H1 (cell line): Measurements from ENCODE around the gene YIPF1. TPM values are rescaled to one million over a fixed set of nuclear protein-coding genes. Genes with fewer than 3 reads are reported as not detected.

ENCODE experiments used
- CTCF ChIA-PET: fragments of 300-600 bp; sonication (Branson Sonifier 250); formaldehyde crosslinking; loops from one replicate; lab custom pipeline; 2021; ENCODE audit not compliant: partially characterized antibody; lab: Charles Lee
- POLR2A ChIA-PET: fragments of 300-600 bp; sonication (Branson Sonifier 250); formaldehyde crosslinking; loops from one replicate; lab custom pipeline; 2021; ENCODE audit warnings: inconsistent platforms; ENCODE audit not compliant: partially characterized antibody; lab: Charles Lee
- DNase-seq, 2 experiments: peaks; one replicate each; pipeline versions ENCODE4 v3.0.0 to v3.0.0-alpha.2; 2010 to 2022; ENCODE audit warnings: low spot score in 2 of 2, low read depth in 1 of 2, mixed read lengths in 1 of 2
- FAIRE-seq: peaks from 2 replicates; lab custom pipeline; 2011; peaks lifted over from hg19 to GRCh38; lab: Jason Lieb, UNC
- H2AFZ ChIP-seq: 2 replicates; pipeline ENCODE4 v1.8.1; 2012; ENCODE audit warnings: low read length, inconsistent platforms
- H2AK5ac ChIP-seq: 2 replicates; pipeline ENCODE4 v1.6.1; 2013; ENCODE audit warnings: low read depth, low read length
- H2BK120ac ChIP-seq: replicated peaks from 2 replicates; pipeline ENCODE3; 2013; ENCODE audit warnings: low read depth, low read length, inconsistent platforms
- H2BK12ac ChIP-seq: 2 replicates; pipeline ENCODE4 v1.6.1; 2013; ENCODE audit warnings: low read depth, low read length
- H2BK15ac ChIP-seq: 2 replicates; pipeline ENCODE4 v1.6.1; 2013; ENCODE audit warnings: low read length
- H2BK20ac ChIP-seq: 2 replicates; pipeline ENCODE4 v1.6.1; 2013; ENCODE audit warnings: low read length
- H2BK5ac ChIP-seq: 2 replicates; pipeline ENCODE4 v1.6.1; 2013; ENCODE audit warnings: low read depth, low read length
- H3K14ac ChIP-seq: 2 replicates; pipeline ENCODE4 v1.6.1; 2013; ENCODE audit warnings: inconsistent platforms; ENCODE audit not compliant: insufficient read length
- H3K18ac ChIP-seq: 2 replicates; pipeline ENCODE4 v1.6.1; 2013; ENCODE audit warnings: low read length; ENCODE audit errors: extremely low read depth
- H3K23ac ChIP-seq: 2 replicates; pipeline ENCODE4 v1.6.1; 2013; ENCODE audit warnings: inconsistent platforms; ENCODE audit not compliant: insufficient read length
- H3K23me2 ChIP-seq: 2 replicates; pipeline ENCODE4 v1.6.1; 2013; ENCODE audit warnings: low read depth, low read length
- H3K27ac ChIP-seq: 2 replicates; pipeline ENCODE4 v1.6.1; 2011; ENCODE audit warnings: low read depth, low read length, inconsistent platforms
- H3K27me3 ChIP-seq, 4 experiments: replicated peaks in 1 of 4; 1 replicate in 1 of 4; 2 replicates in 3 of 4; pipeline versions ENCODE4 v1.6.1 to v1.8.1; 2011 to 2013; ENCODE audit warnings: low read length in 3 of 4, mild to moderate bottlenecking in 3 of 4, inconsistent platforms in 2 of 4, mixed read lengths in 2 of 4, moderate library complexity in 1 of 4; ENCODE audit not compliant: control insufficient read depth in 3 of 4, insufficient read depth in 3 of 4; ENCODE audit errors: extremely low read depth in 1 of 4
- H3K36me3 ChIP-seq, 4 experiments: 2 replicates each; pipeline versions ENCODE4 v1.6.1 to v1.8.1; 2011 to 2013; ENCODE audit warnings: mild to moderate bottlenecking in 4 of 4, low read length in 3 of 4, moderate library complexity in 2 of 4, control low read depth in 1 of 4, inconsistent platforms in 1 of 4; ENCODE audit not compliant: insufficient read depth in 4 of 4, control insufficient read depth in 2 of 4
- H3K4ac ChIP-seq: replicated peaks from 2 replicates; pipeline ENCODE3; 2013; ENCODE audit warnings: low read length, low read depth, mixed read lengths, inconsistent platforms; ENCODE audit not compliant: insufficient read length
- H3K4me1 ChIP-seq, 4 experiments: replicated peaks in 1 of 4; 1 replicate in 1 of 4; 2 replicates in 3 of 4; pipeline versions ENCODE4 v1.6.1 to v1.8.1; 2011 to 2013; ENCODE audit warnings: low read length in 3 of 4, inconsistent platforms in 2 of 4, mixed read lengths in 1 of 4; ENCODE audit not compliant: insufficient read depth in 4 of 4, control insufficient read depth in 3 of 4
- H3K4me2 ChIP-seq, 2 experiments: 2 replicates each; pipeline versions ENCODE4 v1.6.1 to v1.8.1; 2011 to 2013; ENCODE audit warnings: low read depth in 2 of 2, low read length in 2 of 2, control low read depth in 1 of 2, inconsistent platforms in 1 of 2, mild to moderate bottlenecking in 1 of 2; ENCODE audit not compliant: insufficient read depth in 1 of 2
- H3K4me3 ChIP-seq, 4 experiments: fragments of 200-600, 300-600 bp in 1 of 4; sonication (generic), shearing (Covaris generic), sonication (Bioruptor Twin) in 1 of 4; 2 replicates each; pipeline versions ENCODE4 v1.5.1 to v1.8.1; 2011 to 2016; ENCODE audit warnings: low read length in 4 of 4, low read depth in 3 of 4, control low read depth in 2 of 4, inconsistent platforms in 2 of 4, mild to moderate bottlenecking in 2 of 4, mixed read lengths in 1 of 4, moderate library complexity in 1 of 4; ENCODE audit not compliant: insufficient read depth in 2 of 4; ENCODE audit errors: extremely low read depth in 1 of 4
- H3K56ac ChIP-seq: replicated peaks from 2 replicates; pipeline ENCODE3; 2013; ENCODE audit warnings: low read depth, mild to moderate bottlenecking, mixed read lengths, low read length, inconsistent platforms; ENCODE audit not compliant: insufficient read length
- H3K79me1 ChIP-seq: 2 replicates; pipeline ENCODE4 v1.6.1; 2013; ENCODE audit warnings: low read depth, low read length, control low read depth
- H3K79me2 ChIP-seq, 2 experiments: 2 replicates each; pipeline versions ENCODE4 v1.6.1 to v1.8.1; 2012 to 2013; ENCODE audit warnings: low read length in 2 of 2, mild to moderate bottlenecking in 2 of 2, inconsistent platforms in 1 of 2; ENCODE audit not compliant: insufficient read depth in 2 of 2, control insufficient read depth in 1 of 2
- H3K9ac ChIP-seq, 4 experiments: replicated peaks in 1 of 4; 1 replicate in 1 of 4; 2 replicates in 3 of 4; pipeline versions ENCODE4 v1.6.1 to v1.8.1; 2011 to 2013; ENCODE audit warnings: low read depth in 3 of 4, low read length in 3 of 4, control low read depth in 2 of 4, mild to moderate bottlenecking in 2 of 4, moderate library complexity in 2 of 4, inconsistent platforms in 1 of 4; ENCODE audit errors: extremely low read depth in 1 of 4
- H3K9me3 ChIP-seq, 2 experiments: 2 replicates each; pipeline versions ENCODE4 v1.6.1 to v1.8.1; 2012 to 2013; ENCODE audit warnings: mild to moderate bottlenecking in 2 of 2, moderate library complexity in 2 of 2, control low read depth in 1 of 2, inconsistent platforms in 1 of 2, low read depth in 1 of 2, low read length in 1 of 2, mixed read lengths in 1 of 2; ENCODE audit not compliant: insufficient read depth in 2 of 2
- H4K20me1 ChIP-seq, 2 experiments: replicated peaks in 1 of 2; 2 replicates each; pipeline versions ENCODE3 to v1.8.1; 2011 to 2013; ENCODE audit warnings: inconsistent platforms in 2 of 2, low read length in 2 of 2, mild to moderate bottlenecking in 1 of 2; ENCODE audit not compliant: insufficient read depth in 2 of 2, control insufficient read depth in 1 of 2
- H4K5ac ChIP-seq: 2 replicates; pipeline ENCODE4 v1.6.1; 2013; ENCODE audit warnings: low read length, low read depth, mixed read lengths, inconsistent platforms; ENCODE audit not compliant: insufficient read length
- H4K8ac ChIP-seq: 2 replicates; pipeline ENCODE4 v1.8.0; 2013; ENCODE audit warnings: mild to moderate bottlenecking, moderate library complexity, low read length, inconsistent platforms; ENCODE audit not compliant: insufficient read depth; ENCODE audit errors: extremely low read depth
- H4K91ac ChIP-seq: replicated peaks from 2 replicates; pipeline ENCODE3; 2013; ENCODE audit warnings: low read length, mixed read lengths, inconsistent platforms; ENCODE audit not compliant: insufficient read length
- ASH2L ChIP-seq: fragments of 200-600, 300-600 bp; sonication (generic); IDR thresholded peaks from one replicate; pipeline ENCODE4 v1.7.1; 2017; ENCODE audit warnings: low read length
- CBX8 ChIP-seq: fragments of 300-800, 300-1000 bp; sonication (generic); IDR thresholded peaks from 2 replicates; pipeline ENCODE4 v1.7.1; 2016; ENCODE audit warnings: low read depth, low read length, borderline replicate concordance
- CTBP2 ChIP-seq: IDR thresholded peaks from 2 replicates; pipeline ENCODE4 v1.7.0; 2011; ENCODE audit warnings: borderline replicate concordance, mild to moderate bottlenecking, moderate library complexity, mixed read lengths, low read length; ENCODE audit not compliant: insufficient read depth, insufficient read length
- E2F6 ChIP-seq: IDR thresholded peaks from 2 replicates; pipeline ENCODE4 v1.6.1; 2012; ENCODE audit warnings: inconsistent platforms
- GABPA ChIP-seq: IDR thresholded peaks from 2 replicates; pipeline ENCODE4 v1.6.1; 2011; ENCODE audit warnings: mild to moderate bottlenecking, low read length, moderate library complexity, borderline replicate concordance; ENCODE audit not compliant: insufficient read depth
- GTF2F1 ChIP-seq: IDR thresholded peaks from 2 replicates; pipeline ENCODE4 v1.6.1; 2012; ENCODE audit warnings: low read depth, low read length, improper control_type of control experiment, borderline replicate concordance
- MAFK ChIP-seq: IDR thresholded peaks from 2 replicates; pipeline ENCODE4 v1.6.1; 2012; ENCODE audit warnings: low read depth, mild to moderate bottlenecking, improper control_type of control experiment, low read length
- MAX ChIP-seq: IDR thresholded peaks from 2 replicates; pipeline ENCODE4 v1.6.1; 2012; ENCODE audit warnings: inconsistent platforms
- RNF2 ChIP-seq: fragments of 200-900, 300-1000 bp; sonication (generic); IDR thresholded peaks from 2 replicates; pipeline ENCODE4 v1.7.1; 2016; ENCODE audit warnings: borderline replicate concordance, low read depth, mild to moderate bottlenecking, antibody characterized with exemption, low read length; ENCODE audit not compliant: poor library complexity, severe bottlenecking; ENCODE audit errors: missing control alignments
- SAP30 ChIP-seq: fragments of 300-600 bp; sonication (generic); IDR thresholded peaks from 2 replicates; pipeline ENCODE4 v1.7.1; 2012; ENCODE audit warnings: low read length, moderate library complexity, mild to moderate bottlenecking, inconsistent platforms; ENCODE audit not compliant: insufficient read depth, insufficient replicate concordance
- SRF ChIP-seq: IDR thresholded peaks from 2 replicates; pipeline ENCODE4 v1.6.1; 2011; ENCODE audit warnings: mild to moderate bottlenecking, low read depth, low read length, moderate library complexity
- TCF12 ChIP-seq: IDR thresholded peaks from 2 replicates; pipeline ENCODE4 v1.6.1; 2011; ENCODE audit warnings: low read depth, mild to moderate bottlenecking, low read length
- TEAD4 ChIP-seq: IDR thresholded peaks from 2 replicates; pipeline ENCODE4 v1.6.1; 2012; ENCODE audit warnings: low read depth, low read length, inconsistent platforms, mixed read lengths
- WGBS, 2 experiments: shearing (Covaris generic) in 1 of 2; methylation state at CpG; one replicate each; pipeline versions ENCODE4 v1.1.6 to v1.1.7; 2013 to 2015; ENCODE audit warnings: low lambda C conversion rate in 2 of 2, mixed read lengths in 2 of 2, inconsistent platforms in 1 of 2, low coverage in 1 of 2, missing lambda C conversion rate in 1 of 2; ENCODE audit not compliant: insufficient replicate concordance in 2 of 2, insufficient coverage in 1 of 2, insufficient read length in 1 of 2; ENCODE audit errors: extremely low coverage in 1 of 2, missing lambda C conversion rate in 1 of 2; 5-methylcytosine and 5-hydroxymethylcytosine counted together
- polyA plus RNA-seq, 7 experiments: library from polyadenylated mRNA; depleted of rRNA in 3 of 7; stranded (reverse) in 5 of 7; unstranded in 2 of 7; fragments of >200 nt in 5 of 7; fragments of 200-250 nt in 2 of 7; gene quantifications; 1 replicate in 5 of 7; 2 replicates in 1 of 7; 4 replicates in 1 of 7; pipeline versions ENCODE4 v1.2.1 to v1.2.3, GENCODE V29; 2011 to 2013; ENCODE audit warnings: missing spikeins in 2 of 7, mixed read lengths in 2 of 7
- total RNA-seq: library from RNA; stranded (reverse); fragmentation: NEBNext Ultra II Directional; extraction: Animal tissue kit (Norgen Biotek cat#: 25700); gene quantifications from 2 replicates; pipeline ENCODE4 v1.2.1, GENCODE V29; 2021

YIPF1 gene
- total and polyA plus RNA-seq, 2 of the 8 experiments (the other 6 are each of a cell fraction or from before 2014, with no cell fraction given) = 31.8 to 53.7 TPM

GRCh38 chr1:53868565-53868964 lies 21.0 kb downstream of the YIPF1 start:
- H3K27me3 ChIP-seq = no peaks in the 10 kb centered on the region
- CTCF ChIA-PET = interaction anchor here (1.5 to 10.4 kb wide), 5 partner anchors 8 to 91 kb away, joined by 3 to 84 read pairs (median 20); no protein-coding TSS in a partner anchor
- no peak overlapping the region for H2BK120ac ChIP-seq
- H4K8ac ChIP-seq = no peak overlapping the region
- POLR2A ChIA-PET = no interaction called here
- no peak overlapping the region for H3K18ac ChIP-seq
- peaks cover 0 to 2% of the 10 kb centered on the region in 2 experiments for H4K20me1 ChIP-seq
- no peak overlapping the region for H3K23ac ChIP-seq
- H3K27ac ChIP-seq = no peak overlapping the region
- H3K79me1 ChIP-seq = no peaks in the 10 kb centered on the region
- no peak overlapping the region for H4K5ac ChIP-seq
- no peak overlapping the region for H2BK15ac ChIP-seq
- no peak overlapping the region for H2BK5ac ChIP-seq
- no peak overlapping the region for H2AFZ ChIP-seq
- peaks cover 9 to 24% (median 13%) of the 10 kb centered on the region in 4 experiments for H3K36me3 ChIP-seq
- no peak overlapping the region for H3K14ac ChIP-seq
- no peak overlapping the region for H3K4me3 ChIP-seq
- H3K4me2 ChIP-seq = no peak overlapping the region
- no peak overlapping the region for H2BK12ac ChIP-seq
- no peak overlapping the region for H4K91ac ChIP-seq
- no peaks in the 10 kb centered on the region for H3K9me3 ChIP-seq
- no peak for DNase-seq
- 96% methylated on average over 1 of the region's 1 CpG; no CpG with 5 or more reads in 1 of the 2 experiments for WGBS, 2 experiments
- no peak for FAIRE-seq
- no peak overlapping the region for H2AK5ac ChIP-seq
- H3K9ac ChIP-seq = no peak overlapping the region
- H2BK20ac ChIP-seq = no peak overlapping the region
- no peaks in the 10 kb centered on the region for H3K79me2 ChIP-seq
- H3K4ac ChIP-seq = no peak overlapping the region
- no peak overlapping the region for H3K56ac ChIP-seq
- no peaks in the 10 kb centered on the region for H3K23me2 ChIP-seq
- no peaks in the 10 kb centered on the region for H3K4me1 ChIP-seq
- TF ChIP-seq GTF2F1 (no peak), E2F6 (no peak), SRF (no peak), GABPA (no peak), TEAD4 (no peak), MAFK (no peak), CTBP2 (no peak), TCF12 (no peak), ASH2L (no peak), MAX (no peak), CBX8 (no peak), SAP30 (no peak), RNF2 (no peak)
